ENCODE results near the gene KIFC3. TPM values are rescaled to one million over a fixed set of nuclear protein-coding genes. Genes with fewer than 3 reads are reported as not detected.

Gene KIFC3
- total and polyA plus RNA-seq, 7 experiments from 2014 or later: 0.73 to 9.2 (median 1.6) TPM; not detected in 3

DNA sequence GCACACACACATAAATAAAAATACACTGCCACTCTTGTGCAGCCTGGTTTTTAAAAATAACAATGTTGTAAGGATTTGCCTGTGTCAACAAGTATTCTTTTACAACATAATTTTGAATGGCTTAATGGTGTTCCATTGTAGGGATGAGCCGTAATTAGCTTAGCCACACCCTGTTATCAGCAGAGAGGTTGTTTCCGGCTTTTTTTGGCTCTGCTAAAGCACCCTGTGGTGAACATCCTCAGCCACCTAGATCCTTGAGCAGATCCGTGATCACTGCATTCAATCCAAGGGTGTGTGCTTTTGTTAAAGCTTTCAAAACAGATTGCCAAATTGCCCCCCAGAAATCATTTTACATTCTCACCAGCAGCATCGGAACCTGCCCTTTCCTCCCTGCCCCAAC, 59.7 kb downstream of the KIFC3 start:
- ChIA-PET POLR2A (no interaction called here), CTCF (no interaction called here)
- Histone ChIP-seq H3K9me3 (ENCODE audit: control insufficient read depth in 2 of 3, low read length in 3 of 3) (no peaks in the 10 kb centered on the region), H3K4me3 (ENCODE audit: low read length) (no peak overlapping the region), H3K27me3 (ENCODE audit: control insufficient read depth in 2 of 2, insufficient read depth in 2 of 2, low read length in 2 of 2) (no peaks in the 10 kb centered on the region), H3K36me3 (ENCODE audit: control insufficient read depth in 2 of 3, insufficient read depth in 3 of 3, low read length in 3 of 3) (peaks cover 0 to 22% (median 0%) of the 10 kb centered on the region in 3 experiments), H3K4me1 (ENCODE audit: control insufficient read depth in 2 of 2, insufficient read depth in 2 of 2, low read length in 2 of 2) (no peaks in the 10 kb centered on the region), H3K27ac (ENCODE audit: low read depth, low read length) (no peak overlapping the region)
- DNase-seq (no peak), ATAC-seq (no peak)
- no peak overlapping the region for H3K4me3 Mint-ChIP-seq
- H3K27me3 Mint-ChIP-seq: no peaks in the 10 kb centered on the region
- peaks cover 0 to 4% (median 4%) of the 10 kb centered on the region in 7 donors for H3K4me1 Mint-ChIP-seq
- intact Hi-C loops (cut with micrococcal nuclease): no loop called here
- no peak overlapping the region for H3K27ac Mint-ChIP-seq
- no peaks in the 10 kb centered on the region for H3K9me3 Mint-ChIP-seq
- H3K36me3 Mint-ChIP-seq: peaks cover 0 to 34% (median 2%) of the 10 kb centered on the region in 5 donors

DNA sequence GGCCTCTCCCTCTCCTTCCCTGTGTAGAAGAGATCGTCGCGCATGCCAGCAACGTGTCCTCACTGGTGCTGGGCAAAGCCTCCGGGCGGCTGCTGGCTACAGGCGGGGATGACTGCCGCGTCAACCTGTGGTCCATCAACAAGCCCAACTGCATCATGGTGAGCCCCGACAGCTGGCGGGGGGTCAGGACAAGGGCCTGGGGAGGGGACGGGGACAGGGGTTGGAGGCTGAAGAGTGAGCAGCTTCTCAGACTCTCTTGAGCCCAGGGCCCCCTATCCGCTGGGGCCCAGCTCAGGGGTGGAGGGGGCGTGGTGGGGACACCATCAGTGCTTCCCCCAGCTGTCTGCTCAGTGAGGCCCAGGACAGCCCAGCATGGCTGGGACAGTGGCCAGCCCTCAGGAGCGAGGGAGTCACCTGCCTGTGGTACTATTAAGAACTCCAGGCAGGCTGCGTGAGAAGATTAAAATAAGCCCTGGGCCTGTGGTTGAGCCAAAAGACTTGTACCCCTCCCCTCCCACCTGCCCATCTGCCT, 60.6 kb downstream of the KIFC3 start:
- Histone ChIP-seq H3K27ac (ENCODE audit: low read depth, low read length) (no peak overlapping the region), H3K4me3 (ENCODE audit: low read length) (no peak overlapping the region), H3K27me3 (ENCODE audit: control insufficient read depth in 2 of 2, insufficient read depth in 2 of 2, low read length in 2 of 2) (no peaks in the 10 kb centered on the region), H3K36me3 (ENCODE audit: control insufficient read depth in 2 of 3, insufficient read depth in 3 of 3, low read length in 3 of 3) (peaks cover 0 to 22% (median 0%) of the 10 kb centered on the region in 3 experiments), H3K4me1 (ENCODE audit: control insufficient read depth in 2 of 2, insufficient read depth in 2 of 2, low read length in 2 of 2) (peaks cover 4 to 6% of the 10 kb centered on the region in 2 donors), H3K9me3 (ENCODE audit: control insufficient read depth in 2 of 3, low read length in 3 of 3) (no peaks in the 10 kb centered on the region)
- Mint-ChIP-seq H3K27me3 (no peaks in the 10 kb centered on the region), H3K4me1 (peaks cover 5 to 12% (median 10%) of the 10 kb centered on the region in 7 donors), H3K9me3 (no peaks in the 10 kb centered on the region), H3K27ac (no peak overlapping the region), H3K4me3 (no peak overlapping the region), H3K36me3 (peaks cover 0 to 31% (median 2%) of the 10 kb centered on the region in 5 donors)
- intact Hi-C loops (cut with micrococcal nuclease): no loop called here
- CTCF ChIA-PET: interaction anchor here (1.1 kb wide), 1 partner anchor 19 kb away, joined by 3 read pairs; no protein-coding TSS in a partner anchor
- ATAC-seq: no peak
- POLR2A ChIA-PET: no interaction called here
- DNase-seq: no peak

DNA sequence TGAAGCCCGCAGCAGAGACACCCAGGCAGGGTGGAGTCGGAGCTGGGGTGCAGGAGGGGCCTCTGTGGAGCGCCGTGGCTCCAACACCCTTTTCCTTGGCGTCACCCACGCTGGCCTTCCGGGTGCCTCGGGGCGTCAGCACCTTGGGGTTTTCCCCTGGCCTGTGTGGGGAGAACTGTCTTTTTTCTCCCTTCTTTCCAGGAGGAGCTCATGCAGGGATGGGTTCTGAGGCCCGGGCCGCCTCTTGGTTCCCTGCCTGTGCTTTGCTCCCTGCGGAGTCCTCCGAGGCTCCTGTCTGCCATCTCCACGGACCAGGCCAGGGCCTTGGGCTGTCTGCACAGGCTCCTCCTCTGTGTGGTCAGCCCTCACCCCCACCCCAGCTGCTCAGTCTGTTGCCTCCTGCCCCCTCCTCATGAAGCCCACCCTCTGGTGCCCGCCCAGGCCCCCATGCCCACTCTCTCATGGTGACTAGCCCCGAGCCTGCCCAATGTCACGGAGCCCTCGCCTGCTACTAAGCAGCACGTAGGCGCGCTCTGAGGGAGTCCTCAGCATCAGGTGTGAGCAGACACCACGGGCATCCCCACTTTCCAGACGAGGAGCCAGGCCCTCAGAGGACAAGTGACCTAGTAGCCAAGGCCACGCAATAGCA, 61.7 kb downstream of the KIFC3 start:
- H3K27me3 ChIP-seq (ENCODE audit: control insufficient read depth in 2 of 2, insufficient read depth in 2 of 2, low read length in 2 of 2): no peaks in the 10 kb centered on the region
- H3K4me1 Mint-ChIP-seq: peaks cover 13 to 22% (median 19%) of the 10 kb centered on the region in 7 donors
- intact Hi-C loops (cut with micrococcal nuclease): no loop called here
- ATAC-seq: no peak
- peaks cover 0 to 23% (median 2%) of the 10 kb centered on the region in 5 donors for H3K36me3 Mint-ChIP-seq
- no peaks in the 10 kb centered on the region for H3K27me3 Mint-ChIP-seq
- H3K4me1 ChIP-seq (ENCODE audit: control insufficient read depth in 2 of 2, insufficient read depth in 2 of 2, low read length in 2 of 2): peaks cover 6 to 8% of the 10 kb centered on the region in 2 donors
- DNase-seq: no peak
- POLR2A ChIA-PET: interaction anchor here (0.6 kb wide), 1 partner anchor 670 kb away, joined by 5 read pairs; no protein-coding TSS in a partner anchor
- H3K4me3 Mint-ChIP-seq: no peak overlapping the region
- no peak overlapping the region for H3K4me3 ChIP-seq (ENCODE audit: low read length)
- CTCF ChIA-PET: no interaction called here
- H3K27ac ChIP-seq (ENCODE audit: low read depth, low read length): no peak overlapping the region
- peaks cover 0 to 23% (median 0%) of the 10 kb centered on the region in 3 experiments for H3K36me3 ChIP-seq (ENCODE audit: control insufficient read depth in 2 of 3, insufficient read depth in 3 of 3, low read length in 3 of 3)
- no peaks in the 10 kb centered on the region for H3K9me3 ChIP-seq (ENCODE audit: control insufficient read depth in 2 of 3, low read length in 3 of 3)
- no peak overlapping the region for H3K27ac Mint-ChIP-seq
- no peaks in the 10 kb centered on the region for H3K9me3 Mint-ChIP-seq

DNA sequence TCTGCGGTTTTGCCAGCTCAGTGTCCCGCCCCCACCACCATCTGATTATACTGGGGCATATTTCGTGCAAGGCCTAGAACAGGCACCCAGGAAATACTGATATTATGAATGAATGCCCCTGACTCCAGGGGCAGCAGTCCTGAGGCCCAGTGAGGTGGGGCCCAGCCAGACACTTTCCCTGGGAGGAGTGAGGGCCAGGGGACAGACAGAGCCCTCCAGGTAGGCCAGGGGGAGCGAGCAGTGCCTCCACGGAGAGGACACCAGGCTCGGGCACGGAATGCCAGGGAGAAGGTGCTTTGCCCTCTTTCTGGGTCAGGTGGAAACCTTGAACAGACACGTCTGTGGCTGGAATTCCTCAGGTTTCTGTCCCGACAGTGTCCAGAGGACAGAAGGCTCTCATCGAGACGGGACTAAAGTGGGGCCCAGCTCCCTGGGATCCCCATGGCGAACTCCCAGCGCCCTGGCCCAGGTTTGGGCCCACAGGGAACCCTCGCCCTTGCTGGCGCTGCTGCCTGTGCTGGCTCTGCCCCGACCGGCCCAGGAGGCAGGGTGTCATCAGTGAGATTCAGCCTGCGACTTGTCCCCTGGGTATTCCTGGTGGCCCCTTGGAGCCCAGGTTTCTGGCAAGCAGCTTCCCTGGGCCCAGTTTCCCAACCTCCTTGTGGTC, 62.4 kb downstream of the KIFC3 start:
- POLR2A ChIA-PET: no interaction called here
- Mint-ChIP-seq H3K4me1 (peaks cover 14 to 28% (median 19%) of the 10 kb centered on the region in 7 donors), H3K36me3 (peaks cover 0 to 18% (median 2%) of the 10 kb centered on the region in 5 donors), H3K9me3 (peaks cover 0 to 6% (median 0%) of the 10 kb centered on the region in 11 donors), H3K27me3 (no peaks in the 10 kb centered on the region), H3K4me3 (no peak overlapping the region), H3K27ac (no peak overlapping the region)
- CTCF ChIA-PET: no interaction called here
- DNase-seq (no peak), ATAC-seq (no peak)
- intact Hi-C loops (cut with micrococcal nuclease): loop anchor here (5.0 to 10.0 kb wide), 6 partner anchors 48 to 1315 kb away; partner anchors contain the start of genes AMFR (in 1 of the 2), DRC7 (in 1 of the 2) and HERPUD1 (in 1 of the 2)
- no peak overlapping the region for H3K4me3 ChIP-seq (ENCODE audit: low read length)
- no peak overlapping the region for H3K27ac ChIP-seq (ENCODE audit: low read depth, low read length)
- H3K27me3 ChIP-seq (ENCODE audit: control insufficient read depth in 2 of 2, insufficient read depth in 2 of 2, low read length in 2 of 2): no peaks in the 10 kb centered on the region
- peaks cover 0 to 23% (median 0%) of the 10 kb centered on the region in 3 experiments for H3K36me3 ChIP-seq (ENCODE audit: control insufficient read depth in 2 of 3, insufficient read depth in 3 of 3, low read length in 3 of 3)
- H3K4me1 ChIP-seq (ENCODE audit: control insufficient read depth in 2 of 2, insufficient read depth in 2 of 2, low read length in 2 of 2): peaks cover 6 to 8% of the 10 kb centered on the region in 2 donors
- no peaks in the 10 kb centered on the region for H3K9me3 ChIP-seq (ENCODE audit: control insufficient read depth in 2 of 3, low read length in 3 of 3)

DNA sequence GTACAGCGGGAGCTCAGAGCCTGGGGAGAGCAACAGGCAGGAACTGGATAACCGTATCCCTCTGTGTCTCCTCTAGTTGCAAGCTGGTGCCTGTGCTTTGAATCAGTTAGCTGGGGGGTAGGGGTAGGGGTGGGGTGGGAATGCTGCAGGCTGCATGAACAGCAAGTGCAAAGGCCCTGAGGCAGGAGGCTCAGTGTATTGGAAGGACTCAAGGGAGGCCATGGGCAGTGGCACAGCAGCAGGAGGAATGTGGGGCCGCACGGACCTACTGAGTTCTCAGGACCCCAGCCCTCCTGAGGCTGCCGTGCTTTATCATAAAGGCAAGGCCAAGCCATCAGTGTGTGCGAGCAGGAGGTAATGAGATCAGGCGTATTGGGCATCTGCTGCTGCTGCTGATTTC, 63.4 kb downstream of the KIFC3 start:
- no peak overlapping the region for H3K27ac ChIP-seq (ENCODE audit: low read depth, low read length)
- no peak overlapping the region for H3K4me3 Mint-ChIP-seq
- H3K9me3 Mint-ChIP-seq: peaks cover 0 to 6% (median 0%) of the 10 kb centered on the region in 11 donors
- H3K4me1 Mint-ChIP-seq: peaks cover 14 to 30% (median 19%) of the 10 kb centered on the region in 7 donors
- ATAC-seq: no peak
- ChIA-PET POLR2A (no interaction called here), CTCF (no interaction called here)
- H3K9me3 ChIP-seq (ENCODE audit: control insufficient read depth in 2 of 3, low read length in 3 of 3): no peaks in the 10 kb centered on the region
- H3K4me3 ChIP-seq (ENCODE audit: low read length): no peak overlapping the region
- H3K27ac Mint-ChIP-seq: no peak overlapping the region
- no peak for DNase-seq
- peaks cover 12 to 14% of the 10 kb centered on the region in 2 donors for H3K4me1 ChIP-seq (ENCODE audit: control insufficient read depth in 2 of 2, insufficient read depth in 2 of 2, low read length in 2 of 2)
- H3K27me3 Mint-ChIP-seq: no peaks in the 10 kb centered on the region
- intact Hi-C loops (cut with micrococcal nuclease): loop anchor here (5.0 to 10.0 kb wide), 6 partner anchors 47 to 1314 kb away; partner anchors contain the start of genes AMFR (in 1 of the 2), DRC7 (in 1 of the 2) and HERPUD1 (in 1 of the 2)
- peaks cover 0 to 11% (median 2%) of the 10 kb centered on the region in 5 donors for H3K36me3 Mint-ChIP-seq
- peaks cover 0 to 13% (median 0%) of the 10 kb centered on the region in 3 experiments for H3K36me3 ChIP-seq (ENCODE audit: control insufficient read depth in 2 of 3, insufficient read depth in 3 of 3, low read length in 3 of 3)
- no peaks in the 10 kb centered on the region for H3K27me3 ChIP-seq (ENCODE audit: control insufficient read depth in 2 of 2, insufficient read depth in 2 of 2, low read length in 2 of 2)
